K562 (cell line): ENCODE results near the gene FILIP1.

Experiments
- CEBPB ChIP-seq: fragments of 450-650 bp; IDR thresholded peaks from 2 replicates; pipeline ENCODE4 v1.6.1; 2016; ENCODE audit warnings: missing genetic modification characterization, missing compliant biosample characterization
- CTCF ChIP-seq, 3 experiments: IDR thresholded peaks in 2 of 3; conservative IDR thresholded peaks in 1 of 3; 2 replicates each; pipeline ENCODE4 v1.5.1; 2011 to 2012; ENCODE audit warnings: low read length in 3 of 3, mild to moderate bottlenecking in 3 of 3, control low read depth in 2 of 3, improper control_type of control experiment in 1 of 3, inconsistent platforms in 1 of 3, low read depth in 1 of 3, mixed read lengths in 1 of 3, moderate library complexity in 1 of 3; ENCODE audit not compliant: insufficient read depth in 2 of 3
- DLX4 ChIP-seq: fragments of 250-450 bp; sonication (Bioruptor Pico); IDR thresholded peaks from 2 replicates; pipeline ENCODE4 v1.6.1; 2021; ENCODE audit warnings: mild to moderate bottlenecking
- DPF2 ChIP-seq: fragments of 450-650 bp; IDR thresholded peaks from 2 replicates; pipeline ENCODE4 v1.6.1; 2016
- E2F4 ChIP-seq: sonication (generic); formaldehyde crosslinking; IDR thresholded peaks from 2 replicates; pipeline ENCODE4 v1.8.0; 2022; ENCODE audit warnings: mild to moderate bottlenecking, low read depth, missing genetic modification reagents
- MCM3 ChIP-seq: fragments of 450-650 bp; IDR thresholded peaks from 2 replicates; pipeline ENCODE4 v1.6.1; 2016
- POLR2A ChIP-seq: fragments of 450-650 bp; conservative IDR thresholded peaks from 2 replicates; pipeline ENCODE4 v1.6.1; 2016
- TBP ChIP-seq: optimal IDR thresholded peaks from 2 replicates; pipeline ENCODE3; 2011; ENCODE audit warnings: low read depth, low read length, improper control_type of control experiment
- TCF3 ChIP-seq: sonication (generic); formaldehyde crosslinking; IDR thresholded peaks from 2 replicates; pipeline ENCODE4 v1.4.0; 2020; ENCODE audit warnings: mild to moderate bottlenecking, missing genetic modification reagents
- YY1 ChIP-seq, 3 experiments: IDR thresholded peaks; 2 replicates each; pipeline ENCODE4 v1.6.1; 2011; ENCODE audit warnings: low read length in 2 of 3, mild to moderate bottlenecking in 2 of 3, moderate library complexity in 2 of 3, borderline replicate concordance in 1 of 3, control low read depth in 1 of 3, low read depth in 1 of 3; ENCODE audit not compliant: insufficient read depth in 3 of 3, insufficient replicate concordance in 2 of 3, control insufficient read depth in 1 of 3, insufficient read length in 1 of 3; ENCODE audit errors: extremely low read depth in 1 of 3
- ZBTB40 ChIP-seq, 2 experiments: fragments of 450-650 bp in 1 of 2; sonication (generic) in 1 of 2; formaldehyde crosslinking in 1 of 2; IDR thresholded peaks; 2 replicates each; pipeline versions ENCODE4 v1.7.1 to v1.9.0; 2016 to 2022; ENCODE audit warnings: inconsistent platforms in 1 of 2, mild to moderate bottlenecking in 1 of 2, missing genetic modification reagents in 1 of 2

GRCh38 chr6:75419980-75420379 lies 73.6 kb downstream of the FILIP1 start:
- TF ChIP-seq E2F4 (CRISPR knock-in tag), result no peak
- no peak for TF ChIP-seq CEBPB (tag)
- TF ChIP-seq CTCF (IDR thresholded peaks at IDR 0.05 in 2 of 3, conservative IDR thresholded peaks at IDR 0.05 in 1 of 3; ENCODE audit: insufficient read depth in 2 of 3, low read depth in 1 of 3, low read length in 3 of 3), result no peak
- no peak for TF ChIP-seq TBP
- TF ChIP-seq MCM3, result no peak
- TF ChIP-seq ZBTB40 (IDR thresholded peaks at IDR 0.05), result no peak
- no peak for TF ChIP-seq ZBTB40 (CRISPR knock-in tag; IDR thresholded peaks at IDR 0.05)
- TF ChIP-seq POLR2A, result no peak
- no peak for TF ChIP-seq DLX4 (CRISPR knock-in tag)
- TF ChIP-seq DPF2, result no peak
- no peak for TF ChIP-seq YY1 (IDR thresholded peaks at IDR 0.05; ENCODE audit: borderline replicate concordance in 1 of 3, control insufficient read depth in 1 of 3, extremely low read depth in 1 of 3, insufficient read depth in 3 of 3, insufficient read length in 1 of 3, insufficient replicate concordance in 2 of 3, low read depth in 1 of 3, low read length in 2 of 3)
- TF ChIP-seq TCF3, result no peak
